Vagina (tissue), 2 donors: Measurements from ENCODE around the gene PILRB. TPM values are rescaled to one million over a fixed set of nuclear protein-coding genes. Genes with fewer than 3 reads are reported as not detected.

ENCODE experiments used
- DNase-seq, 2 donors: peaks; one replicate each; pipeline ENCODE4 v3.0.0-alpha.2; 2017; ENCODE audit errors: extremely low spot score in 2 of 2
- H3K27ac ChIP-seq: fragments of 200-600 bp; sonication (generic); one replicate; pipeline ENCODE4 v1.5.1; 2019
- H3K27me3 ChIP-seq: fragments of 200-600 bp; sonication (generic); one replicate; pipeline ENCODE4 v1.5.1; 2019
- H3K36me3 ChIP-seq, 2 donors: fragments of 200-600 bp; sonication (generic); one replicate each; pipeline ENCODE4 v1.5.1; 2017 to 2019
- H3K4me1 ChIP-seq: fragments of 200-600 bp; sonication (generic); one replicate; pipeline ENCODE4 v1.5.1; 2019
- H3K4me3 ChIP-seq, 2 donors: fragments of 200-600 bp; sonication (generic); 1 replicate in 1 of 2; 2 replicates in 1 of 2; pipeline ENCODE4 v1.5.1; 2016 to 2019
- H3K9me3 ChIP-seq: fragments of 200-600 bp; sonication (generic); one replicate; pipeline ENCODE4 v1.5.1; 2019
- POLR2A ChIP-seq, 2 donors: fragments of 450-650 bp; IDR thresholded peaks; one replicate each; pipeline ENCODE4 v1.6.1; 2017; ENCODE audit warnings: antibody characterized with exemption in 2 of 2, mild to moderate bottlenecking in 2 of 2, moderate library complexity in 2 of 2
- POLR2AphosphoS5 ChIP-seq, 2 donors: sonication (generic); formaldehyde crosslinking; IDR thresholded peaks; one replicate each; pipeline ENCODE4 v1.9.0; 2017; ENCODE audit warnings: antibody characterized with exemption in 2 of 2, mild to moderate bottlenecking in 2 of 2, low read depth in 1 of 2; ENCODE audit not compliant: insufficient read depth in 1 of 2
- intact Hi-C: fragments of 100-400 bp; cut with DNase I; formaldehyde crosslinking; loops from one replicate; pipeline ENCODE4 v1.15.1; 2023
- total RNA-seq: library from RNA; depleted of rRNA; stranded (reverse); fragments of >200 nt; gene quantifications from one replicate; pipeline ENCODE4 v1.2.3, GENCODE V29; 2016
- TF ChIP-seq, protein P1 (sequence below), 3 experiments: fragments of 450-650 bp in 2 of 3; fragments of 200-600 bp in 1 of 3; sonication (generic) in 1 of 3; IDR thresholded peaks; one replicate each; pipeline ENCODE4 v1.5.1; 2017 to 2019; ENCODE audit warnings: antibody characterized with exemption in 3 of 3, mild to moderate bottlenecking in 2 of 3, moderate library complexity in 2 of 3

The PILRB gene
- total RNA-seq, 1 donor from 2014 or later: 56.0 TPM

GRCh38 chr7:100397315-100398081, 39.6 kb downstream of the PILRB start:
- Histone ChIP-seq H3K27me3 (no peaks in the 10 kb centered on the region), H3K9me3 (no peaks in the 10 kb centered on the region), H3K27ac (no peak overlapping the region), H3K4me3 (no peak overlapping the region), H3K4me1 (no peaks in the 10 kb centered on the region), H3K36me3 (no peaks in the 10 kb centered on the region)
- intact Hi-C loops: no loop called here
- TF ChIP-seq POLR2A (IDR thresholded peaks at IDR 0.05): no peak
- TF ChIP-seq, protein P1, sequence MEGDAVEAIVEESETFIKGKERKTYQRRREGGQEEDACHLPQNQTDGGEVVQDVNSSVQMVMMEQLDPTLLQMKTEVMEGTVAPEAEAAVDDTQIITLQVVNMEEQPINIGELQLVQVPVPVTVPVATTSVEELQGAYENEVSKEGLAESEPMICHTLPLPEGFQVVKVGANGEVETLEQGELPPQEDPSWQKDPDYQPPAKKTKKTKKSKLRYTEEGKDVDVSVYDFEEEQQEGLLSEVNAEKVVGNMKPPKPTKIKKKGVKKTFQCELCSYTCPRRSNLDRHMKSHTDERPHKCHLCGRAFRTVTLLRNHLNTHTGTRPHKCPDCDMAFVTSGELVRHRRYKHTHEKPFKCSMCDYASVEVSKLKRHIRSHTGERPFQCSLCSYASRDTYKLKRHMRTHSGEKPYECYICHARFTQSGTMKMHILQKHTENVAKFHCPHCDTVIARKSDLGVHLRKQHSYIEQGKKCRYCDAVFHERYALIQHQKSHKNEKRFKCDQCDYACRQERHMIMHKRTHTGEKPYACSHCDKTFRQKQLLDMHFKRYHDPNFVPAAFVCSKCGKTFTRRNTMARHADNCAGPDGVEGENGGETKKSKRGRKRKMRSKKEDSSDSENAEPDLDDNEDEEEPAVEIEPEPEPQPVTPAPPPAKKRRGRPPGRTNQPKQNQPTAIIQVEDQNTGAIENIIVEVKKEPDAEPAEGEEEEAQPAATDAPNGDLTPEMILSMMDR (IDR thresholded peaks at IDR 0.05): no peak
- TF ChIP-seq POLR2AphosphoS5 (IDR thresholded peaks at IDR 0.05; ENCODE audit: insufficient read depth in 1 of 2, low read depth in 1 of 2): no peak
- DNase-seq: no peak

- no peaks in the 10 kb centered on the region for H3K36me3 ChIP-seq
- H3K9me3 ChIP-seq: no peaks in the 10 kb centered on the region
- TF ChIP-seq POLR2A (IDR thresholded peaks at IDR 0.05) (no peak), POLR2AphosphoS5 (IDR thresholded peaks at IDR 0.05; ENCODE audit: insufficient read depth in 1 of 2, low read depth in 1 of 2) (no peak)
- TF ChIP-seq, protein P1 (IDR thresholded peaks at IDR 0.05): no peak
- H3K27me3 ChIP-seq: no peaks in the 10 kb centered on the region
- no peak overlapping the region for H3K4me3 ChIP-seq
- intact Hi-C loops: no loop called here
- no peak overlapping the region for H3K27ac ChIP-seq
- no peaks in the 10 kb centered on the region for H3K4me1 ChIP-seq
- no peak for DNase-seq
Measured at GRCh38 chr7:100398239-100398638, 40.3 kb downstream of the PILRB start.

GRCh38 chr7:100400041-100400440, 42.1 kb downstream of the PILRB start:
- no peak for DNase-seq

GRCh38 chr7:100400656-100401055, 42.7 kb downstream of the PILRB start:
- no peaks in the 10 kb centered on the region for H3K4me1 ChIP-seq
- TF ChIP-seq POLR2A (IDR thresholded peaks at IDR 0.05) (no peak), POLR2AphosphoS5 (IDR thresholded peaks at IDR 0.05; ENCODE audit: insufficient read depth in 1 of 2, low read depth in 1 of 2) (no peak)
- TF ChIP-seq, protein P1 (IDR thresholded peaks at IDR 0.05): no peak
- DNase-seq: no peak
- intact Hi-C loops: no loop called here
- no peaks in the 10 kb centered on the region for H3K9me3 ChIP-seq
- H3K27me3 ChIP-seq: no peaks in the 10 kb centered on the region
- no peaks in the 10 kb centered on the region for H3K36me3 ChIP-seq
- H3K4me3 ChIP-seq: no peak overlapping the region
- no peak overlapping the region for H3K27ac ChIP-seq

More at GRCh38 chr7:100400041-100400440, 42.1 kb downstream of the PILRB start:
- TF ChIP-seq POLR2AphosphoS5 (IDR thresholded peaks at IDR 0.05; ENCODE audit: insufficient read depth in 1 of 2, low read depth in 1 of 2): no peak
- TF ChIP-seq, protein P1 (IDR thresholded peaks at IDR 0.05): no peak
- TF ChIP-seq POLR2A (IDR thresholded peaks at IDR 0.05): no peak
- intact Hi-C loops: no loop called here
- H3K9me3 ChIP-seq: no peaks in the 10 kb centered on the region
- H3K4me1 ChIP-seq: no peaks in the 10 kb centered on the region
- H3K27ac ChIP-seq: no peak overlapping the region
- H3K36me3 ChIP-seq: no peaks in the 10 kb centered on the region
- no peak overlapping the region for H3K4me3 ChIP-seq
- no peaks in the 10 kb centered on the region for H3K27me3 ChIP-seq

DNA sequence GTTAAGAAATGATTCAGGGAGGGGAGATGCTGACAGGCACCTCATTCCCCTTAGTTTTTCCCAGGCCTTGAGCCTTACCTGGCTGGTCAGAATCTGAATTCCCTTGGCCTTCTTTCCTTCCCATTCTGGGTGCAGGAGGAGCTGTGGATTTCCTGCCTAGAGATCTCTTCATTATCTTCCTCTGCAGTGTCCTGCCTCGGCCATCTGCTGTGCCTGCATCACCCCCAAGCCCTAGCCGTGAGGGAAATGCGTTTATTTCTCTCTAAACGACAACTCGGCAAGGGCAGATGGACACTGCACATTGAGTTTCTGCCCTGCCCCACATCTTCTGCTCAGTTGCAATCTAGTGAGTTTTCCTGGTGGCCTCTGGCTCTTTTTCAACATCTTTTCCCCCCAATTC, 43.9 kb downstream of the PILRB start:
- Histone ChIP-seq H3K27me3 (no peaks in the 10 kb centered on the region), H3K4me1 (no peaks in the 10 kb centered on the region), H3K27ac (no peak overlapping the region), H3K9me3 (no peaks in the 10 kb centered on the region), H3K4me3 (no peak overlapping the region), H3K36me3 (no peaks in the 10 kb centered on the region)
- DNase-seq: no peak
- TF ChIP-seq POLR2A (IDR thresholded peaks at IDR 0.05) (no peak), POLR2AphosphoS5 (IDR thresholded peaks at IDR 0.05; ENCODE audit: insufficient read depth in 1 of 2, low read depth in 1 of 2) (no peak)
- TF ChIP-seq, protein P1 (IDR thresholded peaks at IDR 0.05): no peak
- intact Hi-C loops: no loop called here
